ENCODE results near the gene TRIM39. TPM values are rescaled to one million over a fixed set of nuclear protein-coding genes. Genes with fewer than 3 reads are reported as not detected.

TRIM39 gene
- total and polyA plus RNA-seq, 2 of the 13 experiments (the other 11 are each of a cell fraction or from before 2014, with no cell fraction given): 7.7 to 14.6 TPM

GRCh38 chr6:30325873-30326525 lies 728 bp upstream of the TRIM39 start (continued):
- TF ChIP-seq ZSCAN20 (CRISPR knock-in tag; IDR thresholded peaks at IDR 0.05; ENCODE audit: borderline replicate concordance): no peak
- no peak for TF ChIP-seq HHEX (CRISPR knock-in tag; IDR thresholded peaks at IDR 0.05)
- TF ChIP-seq FOXP1 (IDR thresholded peaks at IDR 0.05): no peak
- no peak; the same call in 1 of the 2 replicates for TF ChIP-seq FOXP1 (CRISPR knock-in tag; IDR thresholded peaks at IDR 0.05)
- no peak for TF ChIP-seq RCOR2 (CRISPR knock-in tag; IDR thresholded peaks at IDR 0.05)
- TF ChIP-seq, protein P1, sequence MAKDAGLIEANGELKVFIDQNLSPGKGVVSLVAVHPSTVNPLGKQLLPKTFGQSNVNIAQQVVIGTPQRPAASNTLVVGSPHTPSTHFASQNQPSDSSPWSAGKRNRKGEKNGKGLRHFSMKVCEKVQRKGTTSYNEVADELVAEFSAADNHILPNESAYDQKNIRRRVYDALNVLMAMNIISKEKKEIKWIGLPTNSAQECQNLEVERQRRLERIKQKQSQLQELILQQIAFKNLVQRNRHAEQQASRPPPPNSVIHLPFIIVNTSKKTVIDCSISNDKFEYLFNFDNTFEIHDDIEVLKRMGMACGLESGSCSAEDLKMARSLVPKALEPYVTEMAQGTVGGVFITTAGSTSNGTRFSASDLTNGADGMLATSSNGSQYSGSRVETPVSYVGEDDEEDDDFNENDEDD (CRISPR knock-in tag; IDR thresholded peaks at IDR 0.05; ENCODE audit: borderline replicate concordance): no peak
- TF ChIP-seq FOXA3 (CRISPR knock-in tag; IDR thresholded peaks at IDR 0.05): no peak
- no peak for TF ChIP-seq ZNF256 (CRISPR knock-in tag; conservative IDR thresholded peaks at IDR 0.05)
- TF ChIP-seq, protein P2, sequence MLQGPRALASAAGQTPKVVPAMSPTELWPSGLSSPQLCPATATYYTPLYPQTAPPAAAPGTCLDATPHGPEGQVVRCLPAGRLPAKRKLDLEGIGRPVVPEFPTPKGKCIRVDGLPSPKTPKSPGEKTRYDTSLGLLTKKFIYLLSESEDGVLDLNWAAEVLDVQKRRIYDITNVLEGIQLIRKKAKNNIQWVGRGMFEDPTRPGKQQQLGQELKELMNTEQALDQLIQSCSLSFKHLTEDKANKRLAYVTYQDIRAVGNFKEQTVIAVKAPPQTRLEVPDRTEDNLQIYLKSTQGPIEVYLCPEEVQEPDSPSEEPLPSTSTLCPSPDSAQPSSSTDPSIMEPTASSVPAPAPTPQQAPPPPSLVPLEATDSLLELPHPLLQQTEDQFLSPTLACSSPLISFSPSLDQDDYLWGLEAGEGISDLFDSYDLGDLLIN (CRISPR knock-in tag; IDR thresholded peaks at IDR 0.05; ENCODE audit: borderline replicate concordance): no peak
- TF ChIP-seq ZNF468 (CRISPR knock-in tag; IDR thresholded peaks at IDR 0.05): 0 out of 2 replicates have a peak, but pooled peaks have one; percentile 49
- TF ChIP-seq ZSCAN12 (CRISPR knock-in tag; IDR thresholded peaks at IDR 0.05): 0 out of 2 replicates have a peak, but pooled peaks have one; percentile 3
- TF ChIP-seq PITX1 (CRISPR knock-in tag; IDR thresholded peaks at IDR 0.05): no peak; the same call in 1 of the 2 replicates
- TF ChIP-seq SIN3B (IDR thresholded peaks at IDR 0.05; ENCODE audit: low read length): no peak; the same call in 1 of the 2 replicates
- TF ChIP-seq, protein P3, sequence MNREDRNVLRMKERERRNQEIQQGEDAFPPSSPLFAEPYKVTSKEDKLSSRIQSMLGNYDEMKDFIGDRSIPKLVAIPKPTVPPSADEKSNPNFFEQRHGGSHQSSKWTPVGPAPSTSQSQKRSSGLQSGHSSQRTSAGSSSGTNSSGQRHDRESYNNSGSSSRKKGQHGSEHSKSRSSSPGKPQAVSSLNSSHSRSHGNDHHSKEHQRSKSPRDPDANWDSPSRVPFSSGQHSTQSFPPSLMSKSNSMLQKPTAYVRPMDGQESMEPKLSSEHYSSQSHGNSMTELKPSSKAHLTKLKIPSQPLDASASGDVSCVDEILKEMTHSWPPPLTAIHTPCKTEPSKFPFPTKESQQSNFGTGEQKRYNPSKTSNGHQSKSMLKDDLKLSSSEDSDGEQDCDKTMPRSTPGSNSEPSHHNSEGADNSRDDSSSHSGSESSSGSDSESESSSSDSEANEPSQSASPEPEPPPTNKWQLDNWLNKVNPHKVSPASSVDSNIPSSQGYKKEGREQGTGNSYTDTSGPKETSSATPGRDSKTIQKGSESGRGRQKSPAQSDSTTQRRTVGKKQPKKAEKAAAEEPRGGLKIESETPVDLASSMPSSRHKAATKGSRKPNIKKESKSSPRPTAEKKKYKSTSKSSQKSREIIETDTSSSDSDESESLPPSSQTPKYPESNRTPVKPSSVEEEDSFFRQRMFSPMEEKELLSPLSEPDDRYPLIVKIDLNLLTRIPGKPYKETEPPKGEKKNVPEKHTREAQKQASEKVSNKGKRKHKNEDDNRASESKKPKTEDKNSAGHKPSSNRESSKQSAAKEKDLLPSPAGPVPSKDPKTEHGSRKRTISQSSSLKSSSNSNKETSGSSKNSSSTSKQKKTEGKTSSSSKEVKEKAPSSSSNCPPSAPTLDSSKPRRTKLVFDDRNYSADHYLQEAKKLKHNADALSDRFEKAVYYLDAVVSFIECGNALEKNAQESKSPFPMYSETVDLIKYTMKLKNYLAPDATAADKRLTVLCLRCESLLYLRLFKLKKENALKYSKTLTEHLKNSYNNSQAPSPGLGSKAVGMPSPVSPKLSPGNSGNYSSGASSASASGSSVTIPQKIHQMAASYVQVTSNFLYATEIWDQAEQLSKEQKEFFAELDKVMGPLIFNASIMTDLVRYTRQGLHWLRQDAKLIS (CRISPR knock-in tag; IDR thresholded peaks at IDR 0.05): no peak; the same call in 1 of the 2 replicates
- TF ChIP-seq ATF3 (CRISPR knock-in tag; IDR thresholded peaks at IDR 0.05): no peak
- TF ChIP-seq NRL (CRISPR knock-in tag; IDR thresholded peaks at IDR 0.05; ENCODE audit: borderline replicate concordance): no peak
- no peak for TF ChIP-seq SIX1 (CRISPR knock-in tag; IDR thresholded peaks at IDR 0.05; ENCODE audit: borderline replicate concordance)
- no peak for TF ChIP-seq USF2 (IDR thresholded peaks at IDR 0.05; ENCODE audit: low read depth, low read length)
- TF ChIP-seq USF2 (CRISPR knock-in tag; IDR thresholded peaks at IDR 0.05; ENCODE audit: borderline replicate concordance): 0 out of 2 replicates have a peak, but pooled peaks have one; percentile 36
- TF ChIP-seq ARNT2 (CRISPR knock-in tag; IDR thresholded peaks at IDR 0.05; ENCODE audit: low read depth): no peak
- TF ChIP-seq, protein P4, sequence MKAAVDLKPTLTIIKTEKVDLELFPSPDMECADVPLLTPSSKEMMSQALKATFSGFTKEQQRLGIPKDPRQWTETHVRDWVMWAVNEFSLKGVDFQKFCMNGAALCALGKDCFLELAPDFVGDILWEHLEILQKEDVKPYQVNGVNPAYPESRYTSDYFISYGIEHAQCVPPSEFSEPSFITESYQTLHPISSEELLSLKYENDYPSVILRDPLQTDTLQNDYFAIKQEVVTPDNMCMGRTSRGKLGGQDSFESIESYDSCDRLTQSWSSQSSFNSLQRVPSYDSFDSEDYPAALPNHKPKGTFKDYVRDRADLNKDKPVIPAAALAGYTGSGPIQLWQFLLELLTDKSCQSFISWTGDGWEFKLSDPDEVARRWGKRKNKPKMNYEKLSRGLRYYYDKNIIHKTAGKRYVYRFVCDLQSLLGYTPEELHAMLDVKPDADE (CRISPR knock-in tag; IDR thresholded peaks at IDR 0.05): no peak
